Body of pancreas (tissue), 4 donors: ENCODE measurements around the gene P2RY6.

ENCODE experiments used
- CTCF ChIP-seq, 7 experiments: fragments of 450-650 bp in 4 of 7; fragments of 200-600 bp in 3 of 7; sonication (generic) in 3 of 7; IDR thresholded peaks; one replicate each; pipeline ENCODE4 v1.5.1; 2016 to 2019; ENCODE audit warnings: antibody characterized with exemption in 7 of 7
- POLR2A ChIP-seq, 3 donors: fragments of 450-650 bp; IDR thresholded peaks; one replicate each; pipeline ENCODE4 v1.6.1; 2016; ENCODE audit warnings: antibody characterized with exemption in 3 of 3, mild to moderate bottlenecking in 2 of 3

- TF ChIP-seq CTCF (IDR thresholded peaks at IDR 0.05): no peak
- TF ChIP-seq POLR2A (IDR thresholded peaks at IDR 0.05): no peak
Measured at GRCh38 chr11:73337846-73338245, 65.7 kb downstream of the P2RY6 start.
